Head of caudate nucleus (tissue), 42 donors: ENCODE measurements around the gene ANXA3.

Source experiments
- DNase-seq, 42 donors: peaks; one replicate each; pipeline versions ENCODE4 v3.0.0 to v3.0.0-alpha.2; 2020 to 2021; ENCODE audit warnings: mixed read lengths in 7 of 42
- intact Hi-C: fragments of 100-400 bp; cut with DNase I; formaldehyde crosslinking; loops from one replicate; pipeline ENCODE4 v1.15.0; 2022

ANXA3 gene

GRCh38 chr4:78627966-78628678, 76.6 kb downstream of the ANXA3 start:
- DNase-seq, result no peak
- intact Hi-C loops, result no loop called here

- no peak for DNase-seq
- intact Hi-C loops, result no loop called here
Measured at GRCh38 chr4:78629991-78630541, 78.5 kb downstream of the ANXA3 start.

- intact Hi-C loops, result no loop called here
- no peak for DNase-seq
Measured at GRCh38 chr4:78630615-78631014, 79.0 kb downstream of the ANXA3 start.

GRCh38 chr4:78634011-78634664, 82.6 kb downstream of the ANXA3 start:
- intact Hi-C loops, result no loop called here
- peak in 41 of 42 donors; percentile 22 to 86 (median 61) for DNase-seq

- intact Hi-C loops, result no loop called here
- no peak for DNase-seq
Measured at GRCh38 chr4:78638337-78639172, 87.0 kb downstream of the ANXA3 start.

- intact Hi-C loops, result no loop called here
Measured at GRCh38 chr4:78640714-78641113, 89.1 kb downstream of the ANXA3 start.

GRCh38 chr4:78642934-78643333, 91.4 kb downstream of the ANXA3 start:
- intact Hi-C loops, result no loop called here
- no peak for DNase-seq

More at GRCh38 chr4:78640714-78641113, 89.1 kb downstream of the ANXA3 start:
- DNase-seq, result no peak

- intact Hi-C loops, result loop anchor here (2.0 kb wide), 1 partner anchor 133 kb away; the partner anchor contains the start of gene BMP2K
- DNase-seq, result no peak
Measured at GRCh38 chr4:78644063-78644691, 92.6 kb downstream of the ANXA3 start.

GRCh38 chr4:78644744-78645330, 93.3 kb downstream of the ANXA3 start:
- intact Hi-C loops, result loop anchor here (2.0 kb wide), 1 partner anchor 132 kb away; the partner anchor contains the start of gene BMP2K
- peak in 39 of 42 donors; percentile 15 to 78 (median 56) for DNase-seq

GRCh38 chr4:78645853-78646757, 94.5 kb downstream of the ANXA3 start:
- peak in 31 of 42 donors; percentile 12 to 77 (median 39) for DNase-seq
- intact Hi-C loops, result loop anchor here (2.0 kb wide), 1 partner anchor 131 kb away; the partner anchor contains the start of gene BMP2K

GRCh38 chr4:78647272-78647671, 95.7 kb downstream of the ANXA3 start:
- no peak for DNase-seq
- intact Hi-C loops, result no loop called here

- intact Hi-C loops, result no loop called here
- no peak for DNase-seq
Measured at GRCh38 chr4:78648640-78649363, 97.2 kb downstream of the ANXA3 start.

- no peak for DNase-seq
- intact Hi-C loops, result no loop called here
Measured at GRCh38 chr4:78650106-78651024, 98.8 kb downstream of the ANXA3 start.

- intact Hi-C loops, result no loop called here
Measured at GRCh38 chr4:78651250-78651860, 99.8 kb downstream of the ANXA3 start.

GRCh38 chr4:78652282-78652876, 100.8 kb downstream of the ANXA3 start:
- DNase-seq, result peak in 36 of 42 donors; percentile 11 to 87 (median 69)
- intact Hi-C loops, result no loop called here

More at GRCh38 chr4:78651250-78651860, 99.8 kb downstream of the ANXA3 start:
- no peak for DNase-seq
